GDM1 (cell line): ENCODE results near the gene MEAF6.
"Not testable (repeated sequence)": the region's sequence is repeated elsewhere in the genome, so short reads cannot be mapped to it uniquely, and the experiment has no call there.

Source experiments
- DNase-seq: peaks from one replicate; lab custom pipeline; 2025; lab: John Stamatoyannopoulos, UW

MEAF6 gene

DNA sequence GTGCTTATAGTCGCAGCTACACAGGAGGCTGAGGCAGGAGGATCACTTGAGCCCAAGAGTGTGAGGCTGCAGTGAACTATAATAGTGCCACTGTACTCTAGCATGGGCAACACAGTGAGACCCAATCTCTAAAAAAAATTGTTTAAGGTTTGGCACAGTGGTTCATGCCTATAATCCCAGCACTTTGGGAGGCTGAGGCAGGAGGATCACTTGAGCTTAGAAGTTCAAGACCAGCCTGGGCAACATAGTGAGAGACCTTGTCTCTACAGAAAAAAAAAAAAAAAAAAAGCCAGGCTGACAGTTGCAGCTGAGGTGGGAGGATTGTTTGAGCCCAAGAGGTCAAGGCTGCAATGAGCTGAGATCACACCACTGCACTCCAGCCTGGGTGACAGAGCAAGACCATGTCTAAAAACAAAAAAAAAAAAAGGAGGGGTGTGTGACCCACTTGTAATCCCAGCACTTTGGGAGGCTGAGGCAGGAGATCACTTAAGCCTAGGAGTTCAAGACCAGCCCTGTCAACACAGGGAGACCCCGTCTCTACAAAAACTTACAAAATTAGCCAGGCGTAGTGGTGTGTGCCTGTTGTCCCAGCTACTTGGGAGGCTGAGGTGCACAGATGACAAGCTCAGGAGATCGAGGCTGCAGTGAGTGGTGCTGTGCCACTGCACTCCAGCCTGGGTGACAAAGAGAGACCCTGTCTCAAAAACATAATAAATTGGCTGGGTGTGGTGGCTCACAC, 18.0 kb upstream of the MEAF6 start:
- DNase-seq: not testable (repeated sequence)

DNA sequence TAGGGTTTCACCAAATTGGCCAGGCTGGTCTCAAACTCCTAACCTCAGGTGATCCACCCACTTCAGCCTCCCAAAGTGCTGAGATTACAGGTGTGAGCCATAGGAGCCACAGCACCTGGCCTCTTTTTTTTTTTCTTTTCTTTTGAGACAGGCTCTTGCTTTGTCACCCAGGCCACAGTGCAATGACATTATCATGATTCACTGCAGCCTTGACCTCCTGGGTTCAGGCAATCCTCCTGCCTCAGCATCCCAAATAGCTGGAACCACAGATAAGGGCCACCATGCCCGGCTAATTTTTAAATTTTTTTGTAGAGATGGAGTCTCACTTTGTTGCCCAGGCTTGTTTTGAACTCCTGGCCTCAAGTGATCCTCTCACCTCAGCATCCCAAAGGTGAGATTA, 15.3 kb upstream of the MEAF6 start:
- DNase-seq: not testable (repeated sequence)

DNA sequence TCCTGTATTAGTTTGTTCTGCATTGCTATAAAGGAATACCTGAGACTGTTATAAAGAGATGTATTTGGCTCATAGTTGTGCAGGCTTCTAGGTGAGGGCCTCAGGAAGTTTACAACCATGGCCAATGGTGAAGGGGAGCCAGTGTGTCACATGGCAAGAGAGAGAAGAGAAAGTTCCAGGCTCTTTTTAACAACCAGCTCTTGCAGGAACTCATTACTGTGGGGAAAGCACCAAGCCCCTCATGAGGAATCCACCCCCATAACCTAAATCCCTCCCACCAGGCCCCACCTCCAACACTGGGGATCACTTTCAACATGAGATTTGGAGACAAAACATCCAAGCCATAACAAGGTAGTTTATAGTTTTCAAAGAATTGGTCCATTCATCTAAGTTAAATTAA, 5.0 kb upstream of the MEAF6 start:
- DNase-seq: no peak

DNA sequence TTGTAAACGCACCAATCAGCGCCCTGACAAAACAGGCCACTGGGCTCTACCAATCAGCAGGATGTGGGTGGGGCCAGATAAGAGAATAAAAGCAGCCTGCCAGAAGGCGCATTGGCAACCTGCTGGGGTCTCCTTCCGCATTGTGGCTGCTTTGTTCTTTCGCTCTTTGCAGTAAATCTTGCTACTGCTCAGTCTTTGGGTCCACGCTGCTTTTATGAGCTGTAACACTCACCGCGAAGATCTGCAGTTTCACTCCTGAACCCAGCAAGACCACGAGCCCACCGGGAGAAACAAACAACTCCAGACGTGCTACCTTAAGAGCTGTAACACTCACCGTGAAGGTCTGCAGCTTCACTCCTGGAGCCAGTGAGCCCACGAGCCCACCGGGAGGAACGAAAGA, 4.4 kb upstream of the MEAF6 start:
- not testable (repeated sequence) for DNase-seq

DNA sequence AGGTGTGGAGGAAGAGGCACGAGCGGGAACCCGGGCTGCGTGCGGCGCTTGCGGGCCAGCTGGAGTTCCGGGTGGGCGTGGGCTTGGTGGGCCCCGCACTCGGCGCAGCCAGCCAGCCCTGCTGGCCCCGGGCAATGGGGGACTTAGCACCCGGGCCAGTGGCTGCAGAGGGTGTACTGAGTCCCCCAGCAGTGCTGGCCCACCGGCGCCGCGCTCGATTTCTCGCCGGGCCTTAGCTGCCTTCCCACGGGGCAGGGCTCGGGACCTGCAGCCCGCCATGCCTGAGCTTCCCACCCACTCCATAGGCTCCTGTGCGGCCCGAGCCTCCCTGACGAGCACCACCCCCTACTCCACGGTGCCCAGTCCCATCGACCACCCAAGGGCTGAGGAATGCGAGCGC, 3.7 kb upstream of the MEAF6 start:
- not testable (repeated sequence) for DNase-seq

DNA sequence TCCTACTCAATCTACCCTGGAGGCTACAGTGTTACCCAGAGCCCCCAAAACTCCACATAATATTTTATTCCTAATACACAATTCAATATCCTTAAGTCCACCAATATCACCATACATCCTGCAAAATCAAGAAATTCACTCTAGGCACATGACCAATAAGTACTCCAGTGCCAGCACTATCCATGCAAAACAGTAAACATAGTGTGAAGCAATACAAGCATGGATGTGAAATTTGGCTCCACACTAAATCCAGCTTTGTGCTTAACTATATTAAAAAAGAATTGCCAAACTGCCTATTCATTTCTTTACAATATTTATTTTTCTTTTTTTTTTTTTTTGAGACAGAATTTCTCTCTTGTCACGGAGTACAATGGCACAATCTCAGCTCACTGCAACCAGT, 3.0 kb upstream of the MEAF6 start:
- DNase-seq: no peak

DNA sequence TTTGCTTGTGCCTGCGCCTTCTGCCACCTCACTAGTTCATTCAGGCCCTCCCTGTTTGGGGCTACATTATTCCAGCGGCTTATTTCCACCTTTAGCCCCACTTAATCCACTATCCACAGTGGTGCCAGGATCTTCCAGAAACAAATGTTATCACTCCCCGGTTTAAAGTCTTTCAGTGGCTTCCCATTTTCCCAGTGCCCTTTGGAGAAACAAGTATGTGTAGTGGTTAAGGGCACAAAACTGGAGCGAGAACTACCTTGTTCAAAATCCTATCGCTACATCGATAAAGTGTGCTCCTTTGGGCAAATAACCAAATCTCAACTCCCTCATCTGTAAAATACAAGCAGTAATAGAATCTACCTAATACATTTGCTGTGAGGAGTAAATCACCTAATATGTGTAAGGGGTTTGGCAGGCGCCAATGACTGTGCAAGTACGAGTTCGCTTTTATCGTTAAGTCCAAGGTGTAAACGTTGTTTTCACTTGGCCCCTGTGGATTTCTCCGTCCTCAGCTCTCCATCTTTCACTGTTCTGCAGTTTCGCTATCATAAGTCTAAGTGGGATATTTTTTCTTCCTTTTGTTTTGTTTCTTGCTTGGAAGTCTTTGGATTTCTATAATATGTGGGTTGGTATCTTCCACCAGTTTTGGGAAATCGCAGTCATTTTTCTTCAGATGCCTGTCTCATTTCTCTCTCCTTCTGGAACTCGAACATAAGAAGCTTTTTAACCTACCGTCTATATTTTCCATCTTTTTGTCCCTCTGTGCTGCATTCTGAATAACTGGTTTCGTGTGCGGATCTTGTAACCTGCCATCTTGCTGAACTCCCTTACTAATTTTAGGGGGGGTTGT, 844 bp upstream of the MEAF6 start:
- DNase-seq: no peak

DNA sequence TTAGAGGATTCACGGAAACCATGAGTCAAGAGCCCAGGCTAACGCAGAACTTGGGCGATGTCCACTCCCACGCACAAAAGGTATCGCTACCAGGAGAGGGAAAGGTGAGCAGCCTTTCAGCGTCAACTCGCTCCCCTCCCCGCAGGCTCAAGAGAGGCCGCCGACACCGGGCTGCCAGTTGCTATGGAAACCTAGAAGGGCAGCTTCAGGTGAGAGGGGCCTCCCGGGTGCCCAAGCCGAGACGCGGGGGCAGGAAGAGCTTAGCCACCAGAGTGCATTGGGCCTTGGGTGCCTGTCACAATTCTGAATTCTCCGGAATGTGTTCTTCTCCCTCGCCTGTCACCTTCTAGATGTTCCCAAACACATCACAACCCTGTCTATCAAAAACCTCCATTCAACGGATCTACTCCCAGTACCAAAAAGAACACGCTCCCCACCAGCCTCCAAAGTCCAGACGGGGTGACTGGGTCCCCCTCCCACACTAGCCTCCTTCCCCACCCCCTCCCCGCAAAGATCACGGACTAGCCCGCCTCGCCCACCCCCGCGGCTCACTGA, 694 bp downstream of the MEAF6 start:
- DNase-seq: no peak

DNA sequence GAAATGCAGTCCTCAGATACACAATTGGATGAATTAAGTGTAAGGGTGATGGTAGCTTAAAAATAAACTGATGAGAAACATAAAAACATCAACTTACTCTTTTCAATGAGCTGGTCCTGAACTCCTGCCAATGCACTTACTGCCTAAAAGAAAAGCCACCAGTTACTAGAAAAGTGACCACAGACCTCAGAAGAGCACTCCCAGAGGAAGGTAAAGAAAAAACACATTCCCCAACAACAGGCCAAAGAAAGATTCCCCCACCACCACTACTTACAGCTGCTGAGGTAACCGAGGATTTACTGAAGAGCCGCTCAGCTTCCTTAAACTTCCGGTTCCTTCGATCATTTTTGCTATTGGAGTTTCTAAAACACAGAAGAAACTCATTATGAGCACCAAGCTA, 5.4 kb downstream of the MEAF6 start:
- no peak for DNase-seq

DNA sequence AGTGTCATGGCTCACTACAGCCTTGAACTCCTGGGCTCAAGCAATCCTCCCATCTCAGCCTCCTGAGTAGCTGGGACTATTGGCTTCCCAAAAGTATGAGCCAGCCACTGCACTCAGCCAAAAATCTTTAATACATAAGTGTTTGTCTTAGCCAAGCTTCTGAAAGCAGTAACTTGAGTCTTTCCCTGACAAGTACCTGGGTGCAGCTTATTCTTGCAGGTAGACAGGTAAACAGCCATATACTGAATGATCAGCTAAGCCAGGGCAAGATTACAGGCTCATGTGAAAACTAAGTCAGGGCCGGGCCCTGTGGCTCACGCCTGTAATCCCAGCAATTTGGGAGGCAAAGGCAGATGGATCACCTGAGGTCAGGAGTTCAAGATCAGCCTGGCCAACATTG, 7.8 kb downstream of the MEAF6 start:
- no peak for DNase-seq

DNA sequence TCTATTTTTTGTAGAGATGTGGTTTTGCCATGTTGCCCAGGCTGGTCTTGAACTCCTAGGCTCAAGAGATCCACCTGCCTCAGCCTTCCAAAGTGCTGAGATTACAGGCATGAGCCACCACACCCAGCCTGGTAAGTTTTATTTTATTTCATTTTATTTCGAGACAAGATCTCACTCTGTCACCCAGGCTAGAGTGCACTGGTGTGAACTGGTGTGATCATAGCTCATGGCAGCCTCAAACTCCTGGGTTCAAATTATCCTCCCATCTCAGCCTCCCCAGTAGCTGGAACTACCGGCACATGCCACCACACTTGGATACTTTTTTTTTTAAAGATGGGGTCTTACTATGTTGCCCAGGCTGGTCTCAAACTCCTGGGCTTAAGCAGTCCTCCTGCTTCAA, 11.8 kb downstream of the MEAF6 start:
- DNase-seq: not testable (repeated sequence)

DNA sequence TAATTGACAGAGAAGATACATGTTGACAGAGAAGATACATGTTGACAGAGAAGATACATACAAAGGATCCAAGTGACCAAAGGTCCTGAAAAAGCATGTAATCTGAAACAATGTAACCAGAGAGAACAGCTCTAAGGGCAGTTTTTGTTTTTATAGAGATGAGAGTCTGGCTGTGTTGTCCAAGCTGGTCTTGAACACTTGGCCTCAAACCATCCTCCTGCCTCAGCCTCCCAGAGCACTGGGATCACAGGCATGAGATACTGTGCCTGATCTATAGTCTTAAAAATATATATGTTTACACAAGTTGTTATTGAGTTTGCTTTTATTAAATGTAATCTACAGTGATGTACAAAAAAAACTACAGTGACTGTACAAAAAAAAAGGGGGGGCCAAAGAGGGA, 12.5 kb downstream of the MEAF6 start:
- DNase-seq: no peak

DNA sequence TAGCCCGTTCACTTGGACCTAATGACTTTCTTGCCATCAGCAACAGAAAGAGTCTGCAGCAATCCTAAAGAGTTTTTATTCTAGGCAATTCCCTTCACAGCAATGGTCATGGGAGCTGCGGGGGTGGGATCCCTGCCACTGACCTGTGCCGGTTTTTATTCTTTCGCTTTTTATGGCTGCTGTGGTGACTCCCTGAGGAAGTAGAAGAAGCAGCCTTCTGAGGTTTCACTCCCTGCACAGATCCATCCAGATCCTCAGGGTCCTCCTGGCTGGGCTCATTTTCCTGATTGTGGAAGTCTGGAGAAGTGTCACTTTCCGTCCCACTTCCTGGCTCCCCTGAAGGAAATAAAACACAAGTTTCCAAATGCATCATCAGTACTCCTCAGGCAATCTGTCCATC, 12.9 kb downstream of the MEAF6 start:
- DNase-seq: no peak

DNA sequence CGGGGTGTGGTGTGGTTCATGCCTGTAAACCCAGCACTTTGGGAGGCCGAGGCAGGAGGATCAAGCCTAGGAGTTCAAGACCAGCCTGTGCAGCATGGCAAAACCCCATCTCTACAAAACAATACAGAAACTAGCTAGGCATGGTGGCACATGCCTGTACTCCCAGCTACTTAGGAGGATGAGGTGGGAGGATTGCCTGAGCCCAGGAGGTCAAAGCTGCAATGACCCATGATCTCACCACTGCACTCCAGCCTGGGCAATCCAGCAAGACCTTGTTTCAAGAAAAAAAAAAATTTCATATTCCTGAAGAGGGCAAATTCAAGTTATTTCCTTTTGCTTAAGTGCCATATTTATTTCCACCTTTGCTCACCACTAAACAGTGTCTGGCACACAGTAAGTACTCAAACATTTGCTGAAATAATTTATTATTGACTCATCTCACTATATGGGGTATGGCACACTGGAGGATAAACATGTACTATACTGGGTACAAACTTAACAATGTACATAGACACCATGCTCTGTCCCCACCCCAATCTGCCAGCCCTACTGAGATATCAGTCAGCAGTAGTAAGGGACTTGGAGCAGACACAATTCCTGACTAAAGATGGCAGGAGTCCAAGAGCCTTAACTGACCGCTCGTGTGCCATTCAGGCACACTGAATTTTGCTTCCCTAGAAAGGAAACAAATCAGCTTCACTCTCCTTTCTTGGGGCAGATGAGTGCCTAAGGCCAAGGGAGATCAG, 15.5 kb downstream of the MEAF6 start:
- no peak for DNase-seq

DNA sequence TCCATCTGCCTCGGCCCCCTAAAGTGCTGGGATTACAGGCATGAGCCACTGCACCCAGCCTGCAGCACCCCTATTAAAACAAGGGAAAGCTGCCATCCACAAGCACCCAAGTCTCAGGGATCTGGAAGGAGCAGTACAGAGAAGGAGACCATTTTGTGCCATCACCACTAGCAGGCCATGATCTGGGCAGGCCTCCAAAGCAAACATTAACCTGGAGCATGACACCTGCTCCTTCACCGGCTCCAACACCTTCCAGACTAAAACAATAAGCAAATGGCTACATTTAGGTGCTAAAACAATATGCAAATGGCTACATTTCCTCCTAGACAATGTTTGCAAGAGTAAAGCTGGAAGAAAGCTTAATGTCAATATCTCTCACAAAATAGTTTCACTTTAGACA, 16.7 kb downstream of the MEAF6 start:
- DNase-seq: no peak

DNA sequence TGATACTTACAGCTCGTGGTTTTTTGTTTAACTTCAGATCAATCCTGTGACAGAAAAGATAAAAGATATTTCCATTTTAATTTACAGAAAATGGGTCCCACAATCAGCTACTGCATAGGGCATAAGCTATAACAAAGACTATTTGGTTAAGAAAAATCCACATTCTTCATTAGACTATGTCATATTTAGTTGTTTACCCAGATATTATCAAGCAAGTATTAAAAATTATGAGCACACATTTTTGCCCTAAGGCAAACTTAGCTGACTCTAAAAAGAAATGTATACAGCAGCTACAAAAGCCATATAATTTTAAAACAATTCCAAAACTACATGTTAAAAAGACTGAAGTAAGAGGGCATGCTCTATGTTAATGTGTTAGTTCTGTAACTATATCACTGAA, 18.7 kb downstream of the MEAF6 start:
- DNase-seq: no peak

DNA sequence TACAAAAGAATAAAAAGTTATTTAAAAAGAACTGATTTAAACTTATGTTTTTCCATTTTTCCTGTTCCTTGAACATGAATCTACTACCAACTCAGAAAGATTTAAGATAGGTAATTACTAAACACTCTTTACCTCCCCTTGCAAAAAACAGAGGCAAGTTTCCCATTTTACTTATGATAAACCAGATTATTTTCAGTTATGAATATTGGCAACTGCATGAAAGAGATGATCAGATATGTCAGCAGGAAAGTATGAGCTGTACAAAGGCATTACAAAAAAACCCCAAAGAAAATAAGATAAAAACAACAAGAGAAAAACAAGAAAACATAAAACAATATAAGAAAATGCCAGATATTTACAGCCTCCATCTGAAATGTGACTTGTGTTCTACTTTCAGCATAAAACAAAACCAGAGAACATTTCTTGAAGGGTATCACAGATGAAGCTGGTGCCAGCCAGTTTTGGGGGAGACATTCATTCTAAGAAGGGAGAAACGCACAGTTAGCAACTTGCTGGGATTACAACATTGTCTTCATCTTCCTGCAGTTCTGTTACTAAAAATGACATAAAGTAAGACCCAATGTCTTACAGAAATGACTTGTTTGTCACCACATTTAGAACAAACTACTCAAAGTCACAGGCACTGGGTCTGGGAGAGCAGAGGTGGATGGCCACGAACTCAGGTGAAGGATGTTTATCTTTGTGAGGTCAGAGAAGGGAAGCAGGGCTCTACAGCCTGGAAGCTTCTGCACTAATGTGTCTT, 21.0 kb downstream of the MEAF6 start:
- DNase-seq: no peak

DNA sequence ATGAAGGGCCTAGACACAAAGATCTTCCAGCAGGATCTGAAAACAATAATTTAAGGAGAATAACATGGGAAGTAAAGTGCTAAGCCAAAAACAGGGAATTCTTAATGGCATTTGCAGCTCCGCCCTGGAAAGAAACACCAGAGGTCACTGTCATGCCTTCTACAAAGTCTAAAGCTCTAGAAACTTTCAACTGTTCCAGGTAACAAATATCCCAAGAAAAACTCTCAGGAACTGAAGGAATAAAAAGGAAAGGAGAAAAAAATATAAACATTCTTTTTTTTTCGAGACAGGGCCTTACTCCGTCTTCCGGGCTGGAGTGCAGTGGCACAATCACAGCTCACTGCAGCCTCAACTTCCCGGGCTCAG, 27.0 kb downstream of the MEAF6 start:
- no peak for DNase-seq

DNA sequence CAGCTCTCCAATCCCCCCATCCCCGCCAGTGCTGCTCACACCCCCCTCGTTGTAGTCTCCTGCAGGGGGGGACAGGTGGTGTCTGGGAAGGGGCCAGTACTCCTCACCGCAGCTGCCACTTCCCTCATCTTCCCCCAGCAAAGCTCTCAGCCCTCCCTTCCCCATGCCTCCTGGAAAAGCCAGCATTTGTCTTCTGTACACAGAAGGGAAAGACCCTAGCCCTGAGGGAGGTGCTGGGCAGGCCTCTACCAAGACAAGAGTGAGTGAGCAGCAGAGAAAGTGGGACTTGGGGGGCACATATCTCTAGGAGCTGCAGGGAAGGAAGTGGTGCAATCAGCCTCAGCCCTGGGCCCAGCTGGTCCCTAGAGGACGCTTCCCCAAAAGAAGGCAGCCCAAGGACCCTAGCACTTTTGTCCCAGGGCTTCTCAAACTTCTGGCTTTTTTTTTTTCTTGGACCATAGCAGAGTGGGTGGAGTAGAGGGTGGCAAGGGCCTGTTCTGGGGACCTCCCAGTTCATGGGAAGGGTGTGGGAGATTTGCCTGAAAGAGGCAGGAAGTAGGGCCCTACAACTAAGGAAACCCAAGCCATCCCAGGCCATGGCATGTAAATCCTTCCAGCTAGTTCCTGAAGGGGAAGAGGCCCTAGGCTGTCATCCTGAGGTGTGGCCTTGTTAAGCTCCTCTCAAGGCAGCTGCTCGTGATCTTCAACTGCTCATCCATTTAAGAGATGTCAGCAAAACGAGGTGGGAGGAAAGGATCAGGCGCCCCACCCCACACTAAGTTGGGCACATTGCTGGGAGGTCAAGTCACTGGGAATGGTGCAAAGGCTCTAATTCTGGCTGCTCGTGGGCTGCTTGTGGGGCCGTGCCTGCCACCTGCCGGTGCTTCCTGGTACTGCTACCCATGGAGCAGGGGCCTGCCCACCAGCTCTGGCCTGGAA, 27.6 kb downstream of the MEAF6 start:
- peak; percentile 48 for DNase-seq

DNA sequence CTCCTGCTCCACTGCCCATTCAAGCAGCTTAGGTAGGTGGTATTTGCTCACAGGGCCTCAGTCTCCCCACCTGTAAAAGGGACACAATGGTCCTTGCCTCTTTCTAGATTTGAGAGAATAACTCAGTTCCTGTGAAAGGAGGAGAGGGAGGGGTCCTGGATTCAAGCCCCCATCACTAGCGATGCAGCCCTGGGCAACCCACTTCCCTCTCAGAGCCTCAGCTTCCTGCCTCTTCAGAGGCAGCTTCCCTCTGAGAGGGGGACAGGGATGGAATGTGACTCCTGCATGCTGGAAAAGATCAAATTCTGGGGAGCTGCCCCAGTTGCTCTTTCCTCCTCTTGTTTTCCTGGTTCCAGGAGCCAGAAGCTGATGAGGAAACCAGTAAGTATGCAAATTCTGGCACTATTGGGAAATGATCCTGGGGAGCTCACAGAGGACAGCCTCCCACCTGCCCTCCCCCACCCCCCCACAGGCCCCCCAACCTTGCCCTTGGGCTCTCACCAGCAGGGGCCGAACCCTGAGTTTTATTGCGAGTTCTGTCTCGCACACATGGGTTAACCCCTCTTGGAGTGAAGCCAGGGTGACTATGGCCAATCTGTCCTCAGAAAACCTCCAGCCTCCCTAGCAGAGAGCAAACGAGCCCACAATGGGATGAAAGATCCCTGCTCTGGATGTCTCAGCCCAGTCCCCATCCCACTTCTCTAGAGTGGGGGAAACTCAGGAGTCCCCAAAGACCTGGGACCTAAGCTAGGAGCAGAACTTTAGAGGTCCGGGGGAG, 28.5 kb downstream of the MEAF6 start:
- DNase-seq: no peak
